RWPE2 (cell line): ENCODE data around the gene CARD16.

ENCODE experiments used
- ATAC-seq: fragments of 200-7000 bp; cut with Tn5 transposase; 3 replicates; pipeline ENCODE4 v1.9.1; 2021; ENCODE audit warnings: low read depth
- DNase-seq: peaks from one replicate; pipeline ENCODE4 v3.0.0-alpha.2; 2020; ENCODE audit warnings: low spot score
- H3K27ac ChIP-seq: fragments of 450-650 bp; 2 replicates; pipeline ENCODE4 v1.5.1; 2017; ENCODE audit warnings: mild to moderate bottlenecking; ENCODE audit not compliant: poor library complexity, severe bottlenecking
- H3K27me3 ChIP-seq: fragments of 250-450 bp; sonication (Bioruptor Pico); 2 replicates; pipeline ENCODE4 v1.5.1; 2021; ENCODE audit warnings: mild to moderate bottlenecking, moderate library complexity; ENCODE audit not compliant: insufficient read depth, poor library complexity, severe bottlenecking
- H3K36me3 ChIP-seq: fragments of 250-450 bp; sonication (Bioruptor Pico); 2 replicates; pipeline ENCODE4 v1.5.1; 2020; ENCODE audit warnings: low read depth, mild to moderate bottlenecking, moderate library complexity
- H3K4me1 ChIP-seq: fragments of 250-450 bp; sonication (Bioruptor Pico); 2 replicates; pipeline ENCODE4 v1.5.1; 2021; ENCODE audit warnings: mild to moderate bottlenecking, moderate library complexity; ENCODE audit not compliant: insufficient read depth, poor library complexity, severe bottlenecking
- H3K4me3 ChIP-seq: fragments of 250-450 bp; sonication (Bioruptor Pico); 2 replicates; pipeline ENCODE4 v1.5.1; 2021; ENCODE audit warnings: mild to moderate bottlenecking, moderate library complexity; ENCODE audit not compliant: severe bottlenecking
- H3K9me3 ChIP-seq: fragments of 250-450 bp; sonication (Bioruptor Pico); 2 replicates; pipeline ENCODE4 v1.5.1; 2021; ENCODE audit warnings: mild to moderate bottlenecking, moderate library complexity; ENCODE audit not compliant: severe bottlenecking
- CTCF ChIP-seq: fragments of 450-650 bp; IDR thresholded peaks from one replicate; pipeline ENCODE4 v1.5.1; 2017; ENCODE audit warnings: mild to moderate bottlenecking, moderate library complexity; ENCODE audit not compliant: poor library complexity, severe bottlenecking

The CARD16 gene

GRCh38 chr11:105027678-105028077 is 17.5 kb downstream of the CARD16 start:
- Histone ChIP-seq H3K36me3 (peaks cover 40% of the 10 kb centered on the region), H3K9me3 (no peaks in the 10 kb centered on the region), H3K27me3 (no peaks in the 10 kb centered on the region), H3K27ac (no peak overlapping the region), H3K4me1 (no peaks in the 10 kb centered on the region), H3K4me3 (no peak overlapping the region)
- ATAC-seq (no peak), DNase-seq (no peak)
- no peak for TF ChIP-seq CTCF

DNA sequence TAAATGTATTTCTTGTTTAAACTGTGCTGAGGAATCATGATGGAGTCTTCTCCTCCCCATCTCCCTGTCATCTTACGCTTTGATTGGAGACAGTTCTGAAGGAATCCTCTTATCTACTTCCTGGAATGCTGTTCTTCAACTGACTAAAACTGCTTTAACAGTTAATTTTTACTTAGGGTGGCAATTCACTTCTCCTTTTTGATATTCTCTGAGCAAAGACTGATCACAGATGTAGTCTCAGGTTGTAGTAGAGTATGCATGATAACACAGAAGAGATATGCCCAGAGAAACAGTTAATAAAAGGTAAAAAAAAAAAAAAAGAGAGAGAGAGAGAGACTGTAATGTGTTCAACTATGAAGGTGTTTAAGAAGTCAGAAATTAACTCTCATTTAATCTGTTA is 20.7 kb downstream of the CARD16 start:
- DNase-seq (no peak), ATAC-seq (no peak)
- H3K36me3 ChIP-seq: peaks cover 24% of the 10 kb centered on the region
- H3K4me1 ChIP-seq: no peaks in the 10 kb centered on the region
- no peak overlapping the region for H3K4me3 ChIP-seq
- no peaks in the 10 kb centered on the region for H3K27me3 ChIP-seq
- no peak for TF ChIP-seq CTCF
- no peak overlapping the region for H3K27ac ChIP-seq
- H3K9me3 ChIP-seq: no peaks in the 10 kb centered on the region

DNA sequence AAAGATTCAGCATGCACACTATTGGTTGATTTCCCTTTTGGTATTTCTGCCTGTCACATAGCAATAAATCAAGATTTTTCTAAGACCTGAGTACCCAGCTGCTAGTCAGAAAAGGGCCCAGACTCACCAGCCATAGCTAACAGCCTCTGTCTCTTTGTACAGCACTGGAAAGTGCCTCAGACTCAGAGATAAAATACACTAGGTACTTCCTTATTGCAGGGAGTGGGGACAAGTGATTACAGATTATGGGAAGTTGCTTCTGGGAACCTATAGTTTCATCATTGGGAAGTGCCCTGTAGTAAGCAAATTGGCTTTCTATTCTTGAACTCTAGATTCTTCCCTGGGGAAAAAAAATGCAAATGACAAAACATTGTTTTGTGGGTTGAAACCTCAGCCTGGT is 22.1 kb downstream of the CARD16 start, which contains the start of gene CASP5:
CASP5 (minus strand) TSS at position 166 of the 400 bp plus-strand sequence; CDS start at position 134, 32 bp downstream.
- DNase-seq (no peak), ATAC-seq (no peak)
- Histone ChIP-seq H3K4me1 (no peaks in the 10 kb centered on the region), H3K9me3 (no peaks in the 10 kb centered on the region), H3K27me3 (no peaks in the 10 kb centered on the region), H3K36me3 (peaks cover 11% of the 10 kb centered on the region), H3K27ac (no peak within 1 kb of the TSS), H3K4me3 (no peak within 1 kb of the TSS)
- no peak for TF ChIP-seq CTCF

DNA sequence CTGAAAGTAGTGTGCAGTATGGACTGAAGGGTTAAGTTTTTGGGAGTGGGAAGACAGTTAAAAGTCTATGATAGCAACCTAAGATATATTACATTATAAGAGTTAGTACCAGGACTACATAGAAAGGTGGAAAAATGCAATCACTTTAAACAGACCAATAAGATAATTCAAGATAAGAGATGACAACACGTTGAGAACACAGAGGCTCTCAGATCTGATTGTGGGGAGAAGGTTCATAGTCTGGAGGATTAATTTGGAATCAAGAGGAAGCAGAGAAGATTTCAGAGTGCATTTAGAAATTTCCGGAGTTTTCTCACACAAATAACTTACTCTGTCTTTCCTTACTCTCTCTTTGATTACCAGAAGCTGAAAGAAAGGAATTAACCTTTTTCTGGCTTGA is 22.6 kb downstream of the CARD16 start:
- no peak for ATAC-seq

More for the DNA sequence above, 22.6 kb downstream of the CARD16 start:
- peaks cover 6% of the 10 kb centered on the region for H3K36me3 ChIP-seq
- no peak overlapping the region for H3K4me3 ChIP-seq
- H3K9me3 ChIP-seq: no peaks in the 10 kb centered on the region
- TF ChIP-seq CTCF: no peak
- H3K4me1 ChIP-seq: no peaks in the 10 kb centered on the region
- DNase-seq: no peak
- H3K27me3 ChIP-seq: no peaks in the 10 kb centered on the region
- no peak overlapping the region for H3K27ac ChIP-seq
